Measurements from ENCODE around the gene PIAS4. TPM values are rescaled to one million over a fixed set of nuclear protein-coding genes. Genes with fewer than 3 reads are reported as not detected.
"Not testable (repeated sequence)": the region's sequence is repeated elsewhere in the genome, so short reads cannot be mapped to it uniquely, and the experiment has no call there.

Gene PIAS4
- total RNA-seq, 1 experiment from 2014 or later, result 20.0 TPM

- DNase-seq (ENCODE audit: low read depth), result no peak
Observed at GRCh38 chr19:3990815-3991117, 16.8 kb upstream of the PIAS4 start.

GRCh38 chr19:3995607-3996006, 11.9 kb upstream of the PIAS4 start:
- no peak for DNase-seq (ENCODE audit: low read depth)

DNA sequence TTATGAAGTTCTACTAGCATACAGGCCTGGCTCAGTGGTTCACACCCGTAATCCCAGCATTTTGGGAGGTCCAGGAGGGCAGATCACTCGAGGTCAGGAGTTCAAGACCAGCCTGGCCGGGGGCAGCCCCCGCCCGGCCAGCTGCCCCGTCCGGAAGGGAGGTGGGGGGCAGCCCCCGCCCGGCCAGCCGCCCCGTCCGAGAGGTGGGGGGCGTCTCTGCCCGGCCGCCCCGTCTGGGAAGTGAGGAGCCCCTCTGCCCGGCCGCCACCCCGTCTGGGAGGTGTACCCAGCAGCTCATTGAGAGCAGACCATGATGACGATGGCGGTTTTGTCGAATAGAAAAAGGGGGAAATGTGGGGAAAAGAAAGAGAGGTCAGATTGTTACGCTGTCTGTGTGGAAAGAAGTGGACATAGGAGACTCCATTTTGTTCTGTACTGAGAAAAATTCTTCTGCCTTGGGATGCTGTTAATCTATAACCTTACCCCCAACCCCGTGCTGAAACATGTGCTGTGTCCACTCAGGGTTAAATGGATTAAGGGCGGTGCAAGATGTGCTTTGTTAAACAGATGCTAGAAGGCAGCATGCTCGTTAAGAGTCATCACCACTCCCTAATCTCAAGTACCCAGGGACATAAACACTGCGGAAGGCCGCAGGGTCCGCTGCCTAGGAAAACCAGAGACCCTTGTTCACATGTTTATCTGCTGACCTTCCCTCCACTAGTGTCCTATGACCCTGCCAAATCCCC, 8.7 kb upstream of the PIAS4 start:
- DNase-seq (ENCODE audit: low read depth), result not testable (repeated sequence)

DNA sequence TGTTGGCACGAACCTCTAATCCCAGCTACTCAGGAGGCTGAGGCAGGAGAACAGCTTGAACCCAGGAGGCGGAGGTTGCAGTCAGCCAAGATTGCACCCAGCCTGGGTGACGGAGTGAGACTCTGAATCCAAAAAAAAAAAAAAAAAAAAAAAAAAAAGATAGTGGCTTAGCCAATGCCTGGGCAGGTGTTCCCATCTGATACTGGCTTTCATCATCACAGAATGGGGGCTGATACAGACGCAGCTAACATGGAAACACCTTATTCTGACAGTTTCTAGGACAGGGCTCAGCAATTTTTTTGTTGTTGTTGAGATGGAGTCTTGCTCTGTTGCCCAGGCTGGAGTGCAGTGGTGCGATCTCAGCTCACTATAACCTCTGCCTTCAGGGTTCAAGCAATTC, 6.7 kb upstream of the PIAS4 start:
- DNase-seq (ENCODE audit: low read depth), result not testable (repeated sequence)

DNA sequence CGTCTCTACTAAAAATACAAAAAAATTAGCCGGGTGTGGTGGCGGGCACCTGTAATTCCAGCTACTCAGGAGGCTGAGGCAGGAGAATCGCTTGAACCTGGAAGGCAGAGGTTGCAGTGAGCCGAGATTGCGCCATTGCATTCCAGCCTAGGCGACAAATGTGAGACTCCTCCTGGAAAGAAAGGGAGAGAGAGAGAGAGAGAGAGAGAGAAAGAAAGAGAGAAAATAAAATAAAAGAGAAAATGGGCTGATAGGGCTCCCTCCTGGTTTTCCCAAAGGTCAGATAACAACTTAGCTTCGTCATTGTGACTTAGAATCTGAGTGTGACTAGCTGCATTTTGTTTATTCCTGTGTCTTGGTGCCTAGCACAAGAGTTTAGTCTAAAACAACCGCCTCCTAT, 2.1 kb upstream of the PIAS4 start:
- DNase-seq (ENCODE audit: low read depth), result not testable (repeated sequence)

- DNase-seq (ENCODE audit: low read depth), result no peak
Observed at GRCh38 chr19:4007836-4008539, 452 bp downstream of the PIAS4 start.

DNA sequence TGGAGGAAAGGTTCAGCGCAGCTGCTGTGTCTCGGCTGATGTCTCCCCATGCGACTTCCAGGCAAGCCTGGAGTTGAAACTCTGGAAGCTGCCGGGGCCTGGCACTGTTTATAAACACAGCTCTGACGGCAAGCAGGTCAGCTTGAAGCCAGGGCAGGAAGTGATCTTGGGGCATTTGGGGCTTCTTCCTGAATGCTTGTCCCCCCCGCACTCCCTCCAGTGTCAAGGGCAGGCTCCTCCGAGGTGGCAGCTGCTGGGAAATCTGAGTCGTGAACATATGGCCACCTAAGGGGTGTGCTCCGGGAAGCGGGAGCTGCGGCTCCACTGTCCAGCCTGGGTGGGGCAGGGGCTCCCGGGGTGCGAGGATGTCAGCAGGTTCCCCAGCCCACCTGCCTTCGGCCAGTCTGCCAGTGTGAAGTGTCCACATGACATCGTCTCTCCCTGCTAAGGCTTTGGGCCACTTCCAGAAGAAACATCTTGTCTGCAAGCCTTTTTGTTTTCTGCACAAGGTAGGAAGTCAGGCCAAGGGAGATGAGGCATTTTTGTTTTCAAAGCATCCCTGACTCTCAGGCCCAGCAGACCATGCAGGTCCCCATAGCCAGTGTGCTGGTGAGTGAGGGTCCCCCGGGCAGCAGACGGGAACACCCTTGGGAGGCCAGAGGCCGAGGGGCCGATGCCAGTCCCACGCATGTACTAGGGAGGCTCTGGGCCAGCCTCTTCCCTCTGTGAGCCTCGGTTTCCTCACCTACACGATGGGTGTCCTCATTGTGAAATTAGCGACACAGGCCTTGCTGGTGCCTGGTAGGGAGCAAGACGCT, 2.7 kb downstream of the PIAS4 start:
- no peak for DNase-seq (ENCODE audit: low read depth)

DNA sequence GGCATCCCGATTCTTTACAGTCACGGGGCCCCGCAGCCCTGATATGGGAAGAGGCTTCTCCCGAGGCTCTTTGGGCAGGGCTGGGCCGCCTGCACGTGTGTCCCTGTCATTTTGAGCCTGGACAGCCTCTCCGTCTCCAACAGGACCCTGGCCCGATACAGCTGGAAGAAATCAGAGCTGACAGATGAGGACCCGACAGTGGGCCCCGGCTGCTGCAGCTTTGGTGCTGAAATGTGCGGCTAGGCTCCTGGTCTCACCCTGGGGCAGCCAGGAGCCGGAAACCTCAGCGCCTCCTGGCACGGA, 3.2 kb downstream of the PIAS4 start:
- DNase-seq (ENCODE audit: low read depth), result no peak

DNA sequence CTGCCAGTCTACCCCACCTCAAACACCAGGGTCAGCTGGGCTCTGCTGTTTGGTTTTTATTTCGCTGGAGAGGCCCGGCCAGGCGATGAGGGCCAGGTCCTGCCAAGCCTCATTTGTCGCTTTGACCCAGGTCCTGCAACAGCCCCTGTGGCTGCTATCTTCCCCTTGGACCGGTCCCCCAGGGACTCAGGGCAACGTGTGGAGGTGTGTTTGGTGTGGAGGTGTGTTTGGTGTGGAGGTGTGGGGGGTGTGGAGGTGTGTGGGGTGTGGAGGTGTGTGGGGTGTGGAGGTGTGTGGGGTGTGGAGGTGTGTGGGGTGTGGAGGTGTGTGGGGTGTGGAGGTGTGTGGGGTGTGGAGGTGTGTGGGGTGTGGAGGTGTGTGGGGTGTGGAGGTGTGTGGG, 3.9 kb downstream of the PIAS4 start:
- DNase-seq (ENCODE audit: low read depth), result not testable (repeated sequence)

- no peak for DNase-seq (ENCODE audit: low read depth)
Observed at GRCh38 chr19:4012092-4012974, 4.8 kb downstream of the PIAS4 start.

DNA sequence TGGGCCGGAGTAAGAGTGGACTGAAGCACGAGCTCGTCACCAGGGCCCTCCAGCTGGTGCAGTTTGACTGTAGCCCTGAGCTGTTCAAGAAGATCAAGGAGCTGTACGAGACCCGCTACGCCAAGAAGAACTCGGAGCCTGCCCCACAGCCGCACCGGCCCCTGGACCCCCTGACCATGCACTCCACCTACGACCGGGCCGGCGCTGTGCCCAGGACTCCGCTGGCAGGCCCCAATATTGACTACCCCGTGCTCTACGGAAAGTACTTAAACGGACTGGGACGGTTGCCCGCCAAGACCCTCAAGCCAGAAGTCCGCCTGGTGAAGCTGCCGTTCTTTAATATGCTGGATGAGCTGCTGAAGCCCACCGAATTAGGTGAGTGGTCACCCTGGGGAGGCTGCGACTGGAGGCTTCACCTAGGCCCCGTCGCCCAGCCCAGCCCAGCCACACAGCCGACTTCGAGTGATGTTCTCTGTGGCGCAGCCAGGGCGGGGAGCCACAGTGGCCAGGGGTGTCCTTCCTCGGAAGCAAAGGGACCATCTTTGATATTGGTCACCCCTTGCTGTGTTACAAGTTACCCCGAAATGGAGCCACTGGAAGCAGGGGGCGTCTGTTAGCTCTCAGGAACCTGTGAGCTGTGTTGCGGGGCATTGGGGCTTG, 5.6 kb downstream of the PIAS4 start:
- DNase-seq (ENCODE audit: low read depth), result no peak

- DNase-seq (ENCODE audit: low read depth), result no peak
Observed at GRCh38 chr19:4013886-4014540, 6.5 kb downstream of the PIAS4 start.

GRCh38 chr19:4014541-4015491, 7.3 kb downstream of the PIAS4 start:
- DNase-seq (ENCODE audit: low read depth), result no peak

DNA sequence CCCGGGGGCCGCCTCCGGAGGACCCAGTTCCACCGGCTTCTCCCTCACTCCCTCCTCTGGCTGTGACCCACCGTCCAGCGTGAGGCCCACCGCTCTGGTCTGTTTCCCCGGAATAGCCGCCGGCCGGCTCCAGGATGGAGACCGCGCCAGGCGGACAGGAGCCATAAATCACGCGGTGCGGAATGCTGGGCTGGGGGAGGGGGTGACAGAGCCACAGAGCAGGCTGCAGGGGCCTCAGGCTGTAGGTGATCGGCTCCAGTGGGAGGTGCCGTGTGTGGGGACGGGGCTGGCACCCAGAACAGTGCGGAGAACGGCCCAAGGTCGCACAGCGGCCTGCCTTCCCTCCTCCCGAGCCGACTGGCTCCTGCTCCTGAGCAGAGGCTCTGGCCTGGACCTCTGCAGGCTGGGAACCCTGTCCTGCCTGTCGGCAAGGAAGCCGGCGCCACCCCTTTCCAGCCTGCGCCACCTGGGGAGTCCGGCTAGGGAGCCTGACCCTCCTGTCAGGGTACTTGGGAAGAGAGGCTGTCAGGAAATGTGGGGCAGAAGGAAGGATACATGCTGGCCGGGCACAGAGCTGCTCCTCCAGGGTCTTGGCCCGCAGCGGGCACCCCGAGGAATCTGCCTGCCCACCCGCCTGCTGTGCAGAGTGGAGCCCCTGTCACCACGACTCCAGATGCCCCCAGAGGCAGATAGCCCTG, 8.3 kb downstream of the PIAS4 start:
- DNase-seq (ENCODE audit: low read depth), result no peak

GRCh38 chr19:4016486-4016885, 8.9 kb downstream of the PIAS4 start:
- no peak for DNase-seq (ENCODE audit: low read depth)

DNA sequence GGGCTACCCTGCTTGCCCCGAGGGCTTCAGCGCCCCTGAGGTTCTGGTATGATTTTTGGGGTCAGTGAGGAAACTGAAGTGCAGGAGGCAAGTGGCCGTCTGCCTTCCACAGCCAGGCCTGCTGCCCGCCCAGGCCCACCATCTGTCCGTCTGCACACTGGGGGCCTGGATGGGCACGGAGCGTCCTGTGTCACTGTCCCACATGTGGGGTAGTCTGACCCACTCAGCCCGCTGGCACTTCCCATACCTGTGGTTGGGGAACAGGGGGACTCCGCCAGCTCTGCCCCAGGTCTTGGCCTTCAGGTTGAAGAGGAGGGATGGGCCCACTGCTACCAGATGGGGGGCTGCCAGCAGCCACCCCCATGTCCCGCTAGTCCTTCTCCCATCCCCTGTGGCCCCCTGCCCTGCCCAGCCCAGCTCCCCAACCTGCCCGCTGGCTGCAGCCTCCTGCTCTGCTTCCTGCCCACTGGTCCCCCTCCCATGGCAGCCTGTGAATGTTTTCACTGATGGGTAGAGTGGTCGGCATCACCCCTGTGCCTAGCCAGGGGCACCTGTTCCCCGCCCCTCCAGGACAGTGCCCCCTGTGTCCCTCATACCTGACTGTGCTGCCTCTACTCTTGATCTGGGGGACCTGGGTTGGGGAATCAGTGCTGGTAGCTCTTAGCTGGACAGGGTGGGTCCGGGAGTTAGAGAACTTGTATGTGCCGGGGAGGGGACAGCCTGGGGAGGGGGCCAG, 9.5 kb downstream of the PIAS4 start:
- DNase-seq (ENCODE audit: low read depth), result no peak

DNA sequence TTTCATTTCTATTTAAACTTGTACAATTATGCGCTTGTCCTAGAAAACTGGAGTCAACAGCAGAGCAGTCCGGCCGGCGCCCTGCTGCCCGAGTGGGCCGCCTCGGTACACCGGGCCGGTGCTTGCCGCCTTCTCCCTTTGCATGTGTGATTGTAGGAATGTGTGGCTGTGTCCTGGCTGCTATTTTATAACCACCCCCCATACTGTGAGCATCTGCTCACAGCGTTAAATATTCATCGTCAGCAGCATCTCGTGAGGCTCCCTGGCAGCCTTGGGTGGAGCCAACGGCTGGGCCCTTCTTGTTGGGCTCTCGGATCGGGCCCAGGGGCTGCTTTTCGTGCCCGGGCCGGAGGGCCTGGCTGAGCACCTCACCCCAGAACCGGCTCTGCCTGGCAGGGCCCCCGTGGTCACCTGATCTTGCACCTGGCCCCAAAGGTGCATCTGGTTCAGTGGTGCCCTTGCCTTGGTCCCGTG, 10.6 kb downstream of the PIAS4 start:
- DNase-seq (ENCODE audit: low read depth), result no peak
